ENCODE results near the gene PANK4. TPM values are rescaled to one million over a fixed set of nuclear protein-coding genes. Genes with fewer than 3 reads are reported as not detected.

The PANK4 gene
- total RNA-seq, 1 experiment from 2014 or later, result 32.2 TPM

- H3K9ac ChIP-seq (ENCODE audit: extremely low read depth, insufficient read length, low read length), result no peak overlapping the region
- no peak overlapping the region for H3K4me2 ChIP-seq (ENCODE audit: insufficient read depth, insufficient read length, low read length)
- no peak overlapping the region for H2AFZ ChIP-seq (ENCODE audit: low read length)
- H3K56ac ChIP-seq (ENCODE audit: insufficient read length, low read depth, low read length), result no peak overlapping the region
- no peak overlapping the region; the same call in 1 of the 2 replicates for H3K14ac ChIP-seq (ENCODE audit: insufficient read depth, low read length)
- H3K36me3 Mint-ChIP-seq (ENCODE audit: insufficient read depth in 1 of 3, low read depth in 3 of 3), result no peaks in the 10 kb centered on the region
- no peak overlapping the region for H2BK12ac ChIP-seq (ENCODE audit: insufficient read length, low read depth, low read length)
- no peaks in the 10 kb centered on the region for H4K20me1 ChIP-seq (ENCODE audit: control insufficient read depth, insufficient read depth, insufficient read length)
- H3K9me3 Mint-ChIP-seq, result no peaks in the 10 kb centered on the region
- no CpG with 5 or more reads among the region's 11 CpGs for WGBS (ENCODE audit: extremely low coverage, insufficient read length, low lambda C conversion rate)
- no peak for DNase-seq
- no peak overlapping the region for H4K91ac ChIP-seq (ENCODE audit: insufficient read length, low read depth, low read length)
- no peak overlapping the region for H4K5ac ChIP-seq (ENCODE audit: insufficient read length, low read depth, low read length)
- no peaks in the 10 kb centered on the region for H3K27me3 ChIP-seq (ENCODE audit: insufficient read depth, low read length)
- no peak overlapping the region for H2BK20ac ChIP-seq (ENCODE audit: low read depth, low read length, poor library complexity, severe bottlenecking)
- no peak overlapping the region for H2BK15ac ChIP-seq (ENCODE audit: low read depth, low read length)
- H3K79me1 ChIP-seq (ENCODE audit: insufficient read depth, low read depth, low read length, poor library complexity, severe bottlenecking), result no peaks in the 10 kb centered on the region
- no peaks in the 10 kb centered on the region for H3K4me1 Mint-ChIP-seq
- no peaks in the 10 kb centered on the region for H3K79me2 ChIP-seq (ENCODE audit: insufficient read depth, low read length)
- no peak overlapping the region for H2BK120ac ChIP-seq (ENCODE audit: low read depth, low read length, poor library complexity, severe bottlenecking)
- no peaks in the 10 kb centered on the region for H3K23me2 ChIP-seq (ENCODE audit: insufficient read length, low read depth, low read length, poor library complexity, severe bottlenecking)
- no peak overlapping the region for H3K18ac ChIP-seq (ENCODE audit: insufficient read length, low read depth, low read length)
- H3K27ac Mint-ChIP-seq, result no peak overlapping the region
- H3K27ac ChIP-seq (ENCODE audit: insufficient read length, low read depth, low read length), result no peak overlapping the region
- no peak overlapping the region for H3K4ac ChIP-seq (ENCODE audit: low read depth, low read length)
- H3K9me3 ChIP-seq (ENCODE audit: control insufficient read depth, low read depth, low read length), result no peaks in the 10 kb centered on the region
- H4K8ac ChIP-seq (replicated peaks; ENCODE audit: insufficient read length, low read depth, low read length), result no peak overlapping the region
- H3K4me1 ChIP-seq (ENCODE audit: insufficient read depth, low read length), result no peaks in the 10 kb centered on the region
- H3K23ac ChIP-seq (ENCODE audit: insufficient read length, low read depth, low read length), result no peak overlapping the region
- peaks cover 10% of the 10 kb centered on the region for H3K27me3 Mint-ChIP-seq (ENCODE audit: low read depth)
- no peak overlapping the region for H3K4me3 Mint-ChIP-seq
- no peak overlapping the region for H2AK5ac ChIP-seq (ENCODE audit: insufficient read length, low read length)
- no peak for TF ChIP-seq CTCF (conservative IDR thresholded peaks at IDR 0.05)
- no peak overlapping the region for H3T11ph ChIP-seq (ENCODE audit: low read length)
- no peak overlapping the region for H2BK5ac ChIP-seq (ENCODE audit: insufficient read length, low read length)
These were observed 43.8 kb downstream of the PANK4 start for GRCh38 chr1:2482588-2482987.
